ENCODE measurements around the gene ZNF224. TPM values are rescaled to one million over a fixed set of nuclear protein-coding genes. Genes with fewer than 3 reads are reported as not detected.

The ZNF224 gene
- total and polyA plus RNA-seq, 10 of the 15 experiments (the other 5 are each of a cell fraction or from before 2014, with no cell fraction given) = 6.8 to 39.4 (median 17.2) TPM

DNA sequence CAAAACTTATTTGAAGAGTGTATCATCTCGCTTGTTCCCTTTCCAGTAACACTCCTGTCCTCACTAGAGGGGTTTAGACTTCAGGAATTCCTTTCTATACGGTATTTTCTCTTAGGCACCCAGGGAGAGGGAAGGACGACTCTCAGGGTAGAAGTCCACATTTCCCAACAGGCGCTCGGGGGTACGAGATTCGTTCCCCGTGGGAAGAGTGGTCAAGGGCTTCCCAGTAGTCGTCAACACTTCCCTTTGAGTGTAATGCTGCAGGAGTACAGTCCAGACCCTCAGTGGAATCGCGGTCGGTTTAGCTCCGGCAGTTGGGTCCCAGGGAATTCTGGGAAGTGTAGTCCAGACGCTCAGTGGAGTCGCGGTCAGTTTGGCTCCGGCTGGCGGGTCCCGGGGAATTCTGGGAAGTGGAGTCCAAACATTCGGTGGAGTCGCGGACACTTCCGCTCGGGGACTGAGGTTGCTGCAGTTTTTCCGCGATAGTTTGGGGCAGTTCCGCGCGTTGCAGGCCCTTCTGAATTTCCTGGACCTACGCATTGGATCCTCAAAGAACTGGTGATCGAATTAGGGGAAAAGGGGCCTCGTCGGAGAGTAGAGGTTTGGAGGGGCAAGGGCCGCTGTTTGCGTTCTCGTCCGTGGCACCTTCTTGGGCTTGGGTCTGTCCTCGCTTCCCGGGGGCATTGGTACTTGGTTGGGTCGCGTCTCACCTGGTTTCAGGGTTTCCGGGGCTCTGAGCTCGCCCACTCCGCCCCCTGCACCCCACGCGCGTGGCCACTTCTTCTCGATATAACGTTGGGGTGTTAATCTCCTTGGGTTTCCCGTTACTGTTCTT, at the start of gene ZNF224 (continued):
- TF ChIP-seq MTA2 (IDR thresholded peaks at IDR 0.05; ENCODE audit: low read depth) = no peak
- TF ChIP-seq GABPA (IDR thresholded peaks at IDR 0.05; ENCODE audit: low read depth) = peak; percentile 89
- TF ChIP-seq, protein P1, sequence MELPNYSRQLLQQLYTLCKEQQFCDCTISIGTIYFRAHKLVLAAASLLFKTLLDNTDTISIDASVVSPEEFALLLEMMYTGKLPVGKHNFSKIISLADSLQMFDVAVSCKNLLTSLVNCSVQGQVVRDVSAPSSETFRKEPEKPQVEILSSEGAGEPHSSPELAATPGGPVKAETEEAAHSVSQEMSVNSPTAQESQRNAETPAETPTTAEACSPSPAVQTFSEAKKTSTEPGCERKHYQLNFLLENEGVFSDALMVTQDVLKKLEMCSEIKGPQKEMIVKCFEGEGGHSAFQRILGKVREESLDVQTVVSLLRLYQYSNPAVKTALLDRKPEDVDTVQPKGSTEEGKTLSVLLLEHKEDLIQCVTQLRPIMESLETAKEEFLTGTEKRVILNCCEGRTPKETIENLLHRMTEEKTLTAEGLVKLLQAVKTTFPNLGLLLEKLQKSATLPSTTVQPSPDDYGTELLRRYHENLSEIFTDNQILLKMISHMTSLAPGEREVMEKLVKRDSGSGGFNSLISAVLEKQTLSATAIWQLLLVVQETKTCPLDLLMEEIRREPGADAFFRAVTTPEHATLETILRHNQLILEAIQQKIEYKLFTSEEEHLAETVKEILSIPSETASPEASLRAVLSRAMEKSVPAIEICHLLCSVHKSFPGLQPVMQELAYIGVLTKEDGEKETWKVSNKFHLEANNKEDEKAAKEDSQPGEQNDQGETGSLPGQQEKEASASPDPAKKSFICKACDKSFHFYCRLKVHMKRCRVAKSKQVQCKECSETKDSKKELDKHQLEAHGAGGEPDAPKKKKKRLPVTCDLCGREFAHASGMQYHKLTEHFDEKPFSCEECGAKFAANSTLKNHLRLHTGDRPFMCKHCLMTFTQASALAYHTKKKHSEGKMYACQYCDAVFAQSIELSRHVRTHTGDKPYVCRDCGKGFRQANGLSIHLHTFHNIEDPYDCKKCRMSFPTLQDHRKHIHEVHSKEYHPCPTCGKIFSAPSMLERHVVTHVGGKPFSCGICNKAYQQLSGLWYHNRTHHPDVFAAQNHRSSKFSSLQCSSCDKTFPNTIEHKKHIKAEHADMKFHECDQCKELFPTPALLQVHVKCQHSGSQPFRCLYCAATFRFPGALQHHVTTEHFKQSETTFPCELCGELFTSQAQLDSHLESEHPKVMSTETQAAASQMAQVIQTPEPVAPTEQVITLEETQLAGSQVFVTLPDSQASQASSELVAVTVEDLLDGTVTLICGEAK (IDR thresholded peaks at IDR 0.05; ENCODE audit: borderline replicate concordance) = peak; percentile 89
- TF ChIP-seq BCLAF1 (IDR thresholded peaks at IDR 0.05) = no peak
- no peak for TF ChIP-seq MTA3 (IDR thresholded peaks at IDR 0.05; ENCODE audit: borderline replicate concordance, low read length)
- no peak for TF ChIP-seq TBL1XR1 (IDR thresholded peaks at IDR 0.05; ENCODE audit: low read depth, low read length)
- TF ChIP-seq YY1 (IDR thresholded peaks at IDR 0.05; ENCODE audit: low read depth, low read length) = peak; percentile 83
- TF ChIP-seq NFYA (IDR thresholded peaks at IDR 0.05; ENCODE audit: borderline replicate concordance, low read depth, low read length) = no peak
- no peak for TF ChIP-seq NFXL1 (IDR thresholded peaks at IDR 0.05; ENCODE audit: borderline replicate concordance)
- no peak for TF ChIP-seq RFX5 (IDR thresholded peaks at IDR 0.05; ENCODE audit: low read depth, low read length)
- no peak for TF ChIP-seq RAD51 (IDR thresholded peaks at IDR 0.05)
- TF ChIP-seq BMI1 (IDR thresholded peaks at IDR 0.05; ENCODE audit: borderline replicate concordance) = no peak
- TF ChIP-seq IKZF1 (conservative IDR thresholded peaks at IDR 0.05) = peak; percentile 97
